IPS-18c (cell line): ENCODE measurements around the gene KCNH5.

Source experiments
- H3K4me3 ChIP-seq: 2 replicates; pipeline ENCODE4 v1.7.0; 2013; ENCODE audit warnings: low read depth, mild to moderate bottlenecking, low read length, moderate library complexity; ENCODE audit not compliant: insufficient read depth
- H3K9me3 ChIP-seq: one replicate; pipeline ENCODE4 v1.6.1; 2013; ENCODE audit warnings: mild to moderate bottlenecking, low read length, moderate library complexity; ENCODE audit not compliant: control insufficient read depth, insufficient read depth

KCNH5 gene

GRCh38 chr14:63026491-63026890, 18.8 kb downstream of the KCNH5 start:
- Histone ChIP-seq H3K9me3 (no peaks in the 10 kb centered on the region), H3K4me3 (no peak overlapping the region)

- Histone ChIP-seq H3K4me3 (no peak overlapping the region), H3K9me3 (no peaks in the 10 kb centered on the region)
These were observed 30.6 kb downstream of the KCNH5 start for GRCh38 chr14:63014621-63015020.

- Histone ChIP-seq H3K9me3 (no peaks in the 10 kb centered on the region), H3K4me3 (no peak overlapping the region)
These were observed 33.1 kb downstream of the KCNH5 start for GRCh38 chr14:63012171-63012570.

- H3K9me3 ChIP-seq = no peaks in the 10 kb centered on the region
- H3K4me3 ChIP-seq = no peak overlapping the region
These were observed 33.6 kb downstream of the KCNH5 start for GRCh38 chr14:63011623-63012022.

- Histone ChIP-seq H3K9me3 (no peaks in the 10 kb centered on the region), H3K4me3 (no peak overlapping the region)
These were observed 35.8 kb downstream of the KCNH5 start for GRCh38 chr14:63009495-63009894.

GRCh38 chr14:63006531-63006930, 38.7 kb downstream of the KCNH5 start:
- H3K9me3 ChIP-seq = no peaks in the 10 kb centered on the region

GRCh38 chr14:62994096-62994495, 51.2 kb downstream of the KCNH5 start:
- Histone ChIP-seq H3K9me3 (no peaks in the 10 kb centered on the region), H3K4me3 (no peak overlapping the region)

More at GRCh38 chr14:63006531-63006930, 38.7 kb downstream of the KCNH5 start:
- H3K4me3 ChIP-seq = no peak overlapping the region

GRCh38 chr14:62988967-62989366, 56.3 kb downstream of the KCNH5 start:
- no peak overlapping the region for H3K4me3 ChIP-seq

GRCh38 chr14:62983821-62984220, 61.4 kb downstream of the KCNH5 start:
- Histone ChIP-seq H3K9me3 (no peaks in the 10 kb centered on the region), H3K4me3 (no peak overlapping the region)

More at GRCh38 chr14:62988967-62989366, 56.3 kb downstream of the KCNH5 start:
- H3K9me3 ChIP-seq = no peaks in the 10 kb centered on the region

- Histone ChIP-seq H3K9me3 (no peaks in the 10 kb centered on the region), H3K4me3 (no peak overlapping the region)
These were observed 64.6 kb downstream of the KCNH5 start for GRCh38 chr14:62980693-62981092.

- Histone ChIP-seq H3K9me3 (no peaks in the 10 kb centered on the region), H3K4me3 (no peak overlapping the region)
These were observed 87.7 kb downstream of the KCNH5 start for GRCh38 chr14:62957562-62957961.

- Histone ChIP-seq H3K9me3 (no peaks in the 10 kb centered on the region), H3K4me3 (no peak overlapping the region)
These were observed 88.8 kb downstream of the KCNH5 start for GRCh38 chr14:62956413-62956812.

GRCh38 chr14:62954165-62954564, 91.1 kb downstream of the KCNH5 start:
- H3K4me3 ChIP-seq = no peak overlapping the region
- H3K9me3 ChIP-seq = no peaks in the 10 kb centered on the region

- Histone ChIP-seq H3K4me3 (no peak overlapping the region), H3K9me3 (no peaks in the 10 kb centered on the region)
These were observed 93.0 kb downstream of the KCNH5 start for GRCh38 chr14:62952226-62952625.

- no peak overlapping the region for H3K4me3 ChIP-seq
- peaks cover 2% of the 10 kb centered on the region for H3K9me3 ChIP-seq
These were observed 98.0 kb downstream of the KCNH5 start for GRCh38 chr14:62947301-62947700.

GRCh38 chr14:62946221-62946620, 99.0 kb downstream of the KCNH5 start:
- Histone ChIP-seq H3K9me3 (peaks cover 2% of the 10 kb centered on the region), H3K4me3 (no peak overlapping the region)

- H3K4me3 ChIP-seq = no peak overlapping the region
These were observed 102.1 kb downstream of the KCNH5 start for GRCh38 chr14:62943202-62943601.

GRCh38 chr14:62939970-62940369, 105.3 kb downstream of the KCNH5 start:
- Histone ChIP-seq H3K4me3 (no peak overlapping the region), H3K9me3 (no peaks in the 10 kb centered on the region)

More at GRCh38 chr14:62943202-62943601, 102.1 kb downstream of the KCNH5 start:
- peaks cover 2% of the 10 kb centered on the region for H3K9me3 ChIP-seq

- Histone ChIP-seq H3K9me3 (no peaks in the 10 kb centered on the region), H3K4me3 (no peak overlapping the region)
These were observed 106.5 kb downstream of the KCNH5 start for GRCh38 chr14:62938778-62939177.
